H1 (cell line): ENCODE measurements around the gene MED23. TPM values are rescaled to one million over a fixed set of nuclear protein-coding genes. Genes with fewer than 3 reads are reported as not detected.

Experiments
- CTCF ChIA-PET: fragments of 300-600 bp; sonication (Branson Sonifier 250); formaldehyde crosslinking; loops from one replicate; lab custom pipeline; 2021; ENCODE audit not compliant: partially characterized antibody; lab: Charles Lee
- POLR2A ChIA-PET: fragments of 300-600 bp; sonication (Branson Sonifier 250); formaldehyde crosslinking; loops from one replicate; lab custom pipeline; 2021; ENCODE audit warnings: inconsistent platforms; ENCODE audit not compliant: partially characterized antibody; lab: Charles Lee
- DNase-seq, 2 experiments: peaks; one replicate each; pipeline versions ENCODE4 v3.0.0 to v3.0.0-alpha.2; 2010 to 2022; ENCODE audit warnings: low spot score in 2 of 2, low read depth in 1 of 2, mixed read lengths in 1 of 2
- FAIRE-seq: peaks from 2 replicates; lab custom pipeline; 2011; peaks lifted over from hg19 to GRCh38; lab: Jason Lieb, UNC
- H2AFZ ChIP-seq: 2 replicates; pipeline ENCODE4 v1.8.1; 2012; ENCODE audit warnings: low read length, inconsistent platforms
- H2AK5ac ChIP-seq: 2 replicates; pipeline ENCODE4 v1.6.1; 2013; ENCODE audit warnings: low read depth, low read length
- H2BK120ac ChIP-seq: replicated peaks from 2 replicates; pipeline ENCODE3; 2013; ENCODE audit warnings: low read depth, low read length, inconsistent platforms
- H2BK12ac ChIP-seq: 2 replicates; pipeline ENCODE4 v1.6.1; 2013; ENCODE audit warnings: low read depth, low read length
- H2BK15ac ChIP-seq: 2 replicates; pipeline ENCODE4 v1.6.1; 2013; ENCODE audit warnings: low read length
- H2BK20ac ChIP-seq: 2 replicates; pipeline ENCODE4 v1.6.1; 2013; ENCODE audit warnings: low read length
- H2BK5ac ChIP-seq: 2 replicates; pipeline ENCODE4 v1.6.1; 2013; ENCODE audit warnings: low read depth, low read length
- H3K14ac ChIP-seq: 2 replicates; pipeline ENCODE4 v1.6.1; 2013; ENCODE audit warnings: inconsistent platforms; ENCODE audit not compliant: insufficient read length
- H3K18ac ChIP-seq: 2 replicates; pipeline ENCODE4 v1.6.1; 2013; ENCODE audit warnings: low read length; ENCODE audit errors: extremely low read depth
- H3K23ac ChIP-seq: 2 replicates; pipeline ENCODE4 v1.6.1; 2013; ENCODE audit warnings: inconsistent platforms; ENCODE audit not compliant: insufficient read length
- H3K23me2 ChIP-seq: 2 replicates; pipeline ENCODE4 v1.6.1; 2013; ENCODE audit warnings: low read depth, low read length
- H3K27ac ChIP-seq: 2 replicates; pipeline ENCODE4 v1.6.1; 2011; ENCODE audit warnings: low read depth, low read length, inconsistent platforms
- H3K27me3 ChIP-seq, 4 experiments: replicated peaks in 1 of 4; 1 replicate in 1 of 4; 2 replicates in 3 of 4; pipeline versions ENCODE4 v1.6.1 to v1.8.1; 2011 to 2013; ENCODE audit warnings: low read length in 3 of 4, mild to moderate bottlenecking in 3 of 4, inconsistent platforms in 2 of 4, mixed read lengths in 2 of 4, moderate library complexity in 1 of 4; ENCODE audit not compliant: control insufficient read depth in 3 of 4, insufficient read depth in 3 of 4; ENCODE audit errors: extremely low read depth in 1 of 4
- H3K36me3 ChIP-seq, 4 experiments: 2 replicates each; pipeline versions ENCODE4 v1.6.1 to v1.8.1; 2011 to 2013; ENCODE audit warnings: mild to moderate bottlenecking in 4 of 4, low read length in 3 of 4, moderate library complexity in 2 of 4, control low read depth in 1 of 4, inconsistent platforms in 1 of 4; ENCODE audit not compliant: insufficient read depth in 4 of 4, control insufficient read depth in 2 of 4
- H3K4ac ChIP-seq: replicated peaks from 2 replicates; pipeline ENCODE3; 2013; ENCODE audit warnings: low read length, low read depth, mixed read lengths, inconsistent platforms; ENCODE audit not compliant: insufficient read length
- H3K4me1 ChIP-seq, 4 experiments: replicated peaks in 1 of 4; 1 replicate in 1 of 4; 2 replicates in 3 of 4; pipeline versions ENCODE4 v1.6.1 to v1.8.1; 2011 to 2013; ENCODE audit warnings: low read length in 3 of 4, inconsistent platforms in 2 of 4, mixed read lengths in 1 of 4; ENCODE audit not compliant: insufficient read depth in 4 of 4, control insufficient read depth in 3 of 4
- H3K4me2 ChIP-seq, 2 experiments: 2 replicates each; pipeline versions ENCODE4 v1.6.1 to v1.8.1; 2011 to 2013; ENCODE audit warnings: low read depth in 2 of 2, low read length in 2 of 2, control low read depth in 1 of 2, inconsistent platforms in 1 of 2, mild to moderate bottlenecking in 1 of 2; ENCODE audit not compliant: insufficient read depth in 1 of 2
- H3K4me3 ChIP-seq, 4 experiments: fragments of 200-600, 300-600 bp in 1 of 4; sonication (generic), shearing (Covaris generic), sonication (Bioruptor Twin) in 1 of 4; 2 replicates each; pipeline versions ENCODE4 v1.5.1 to v1.8.1; 2011 to 2016; ENCODE audit warnings: low read length in 4 of 4, low read depth in 3 of 4, control low read depth in 2 of 4, inconsistent platforms in 2 of 4, mild to moderate bottlenecking in 2 of 4, mixed read lengths in 1 of 4, moderate library complexity in 1 of 4; ENCODE audit not compliant: insufficient read depth in 2 of 4; ENCODE audit errors: extremely low read depth in 1 of 4
- H3K56ac ChIP-seq: replicated peaks from 2 replicates; pipeline ENCODE3; 2013; ENCODE audit warnings: low read depth, mild to moderate bottlenecking, mixed read lengths, low read length, inconsistent platforms; ENCODE audit not compliant: insufficient read length
- H3K79me1 ChIP-seq: 2 replicates; pipeline ENCODE4 v1.6.1; 2013; ENCODE audit warnings: low read depth, low read length, control low read depth
- H3K79me2 ChIP-seq, 2 experiments: 2 replicates each; pipeline versions ENCODE4 v1.6.1 to v1.8.1; 2012 to 2013; ENCODE audit warnings: low read length in 2 of 2, mild to moderate bottlenecking in 2 of 2, inconsistent platforms in 1 of 2; ENCODE audit not compliant: insufficient read depth in 2 of 2, control insufficient read depth in 1 of 2
- H3K9ac ChIP-seq, 4 experiments: replicated peaks in 1 of 4; 1 replicate in 1 of 4; 2 replicates in 3 of 4; pipeline versions ENCODE4 v1.6.1 to v1.8.1; 2011 to 2013; ENCODE audit warnings: low read depth in 3 of 4, low read length in 3 of 4, control low read depth in 2 of 4, mild to moderate bottlenecking in 2 of 4, moderate library complexity in 2 of 4, inconsistent platforms in 1 of 4; ENCODE audit errors: extremely low read depth in 1 of 4
- H3K9me3 ChIP-seq, 2 experiments: 2 replicates each; pipeline versions ENCODE4 v1.6.1 to v1.8.1; 2012 to 2013; ENCODE audit warnings: mild to moderate bottlenecking in 2 of 2, moderate library complexity in 2 of 2, control low read depth in 1 of 2, inconsistent platforms in 1 of 2, low read depth in 1 of 2, low read length in 1 of 2, mixed read lengths in 1 of 2; ENCODE audit not compliant: insufficient read depth in 2 of 2
- H4K20me1 ChIP-seq, 2 experiments: replicated peaks in 1 of 2; 2 replicates each; pipeline versions ENCODE3 to v1.8.1; 2011 to 2013; ENCODE audit warnings: inconsistent platforms in 2 of 2, low read length in 2 of 2, mild to moderate bottlenecking in 1 of 2; ENCODE audit not compliant: insufficient read depth in 2 of 2, control insufficient read depth in 1 of 2
- H4K5ac ChIP-seq: 2 replicates; pipeline ENCODE4 v1.6.1; 2013; ENCODE audit warnings: low read length, low read depth, mixed read lengths, inconsistent platforms; ENCODE audit not compliant: insufficient read length
- H4K8ac ChIP-seq: 2 replicates; pipeline ENCODE4 v1.8.0; 2013; ENCODE audit warnings: mild to moderate bottlenecking, moderate library complexity, low read length, inconsistent platforms; ENCODE audit not compliant: insufficient read depth; ENCODE audit errors: extremely low read depth
- H4K91ac ChIP-seq: replicated peaks from 2 replicates; pipeline ENCODE3; 2013; ENCODE audit warnings: low read length, mixed read lengths, inconsistent platforms; ENCODE audit not compliant: insufficient read length
- CTBP2 ChIP-seq: IDR thresholded peaks from 2 replicates; pipeline ENCODE4 v1.7.0; 2011; ENCODE audit warnings: borderline replicate concordance, mild to moderate bottlenecking, moderate library complexity, mixed read lengths, low read length; ENCODE audit not compliant: insufficient read depth, insufficient read length
- FOSL1 ChIP-seq: IDR thresholded peaks from 2 replicates; pipeline ENCODE4 v1.6.1; 2011; ENCODE audit warnings: mild to moderate bottlenecking, low read depth, low read length, moderate library complexity; ENCODE audit not compliant: insufficient read depth
- GABPA ChIP-seq: IDR thresholded peaks from 2 replicates; pipeline ENCODE4 v1.6.1; 2011; ENCODE audit warnings: mild to moderate bottlenecking, low read length, moderate library complexity, borderline replicate concordance; ENCODE audit not compliant: insufficient read depth
- GTF2F1 ChIP-seq: IDR thresholded peaks from 2 replicates; pipeline ENCODE4 v1.6.1; 2012; ENCODE audit warnings: low read depth, low read length, improper control_type of control experiment, borderline replicate concordance
- SP1 ChIP-seq: IDR thresholded peaks from 2 replicates; pipeline ENCODE4 v1.6.1; 2011; ENCODE audit warnings: low read depth, low read length
- WGBS, 2 experiments: shearing (Covaris generic) in 1 of 2; methylation state at CpG; one replicate each; pipeline versions ENCODE4 v1.1.6 to v1.1.7; 2013 to 2015; ENCODE audit warnings: low lambda C conversion rate in 2 of 2, mixed read lengths in 2 of 2, inconsistent platforms in 1 of 2, low coverage in 1 of 2, missing lambda C conversion rate in 1 of 2; ENCODE audit not compliant: insufficient replicate concordance in 2 of 2, insufficient coverage in 1 of 2, insufficient read length in 1 of 2; ENCODE audit errors: extremely low coverage in 1 of 2, missing lambda C conversion rate in 1 of 2; 5-methylcytosine and 5-hydroxymethylcytosine counted together
- polyA plus RNA-seq, 7 experiments: library from polyadenylated mRNA; depleted of rRNA in 3 of 7; stranded (reverse) in 5 of 7; unstranded in 2 of 7; fragments of >200 nt in 5 of 7; fragments of 200-250 nt in 2 of 7; gene quantifications; 1 replicate in 5 of 7; 2 replicates in 1 of 7; 4 replicates in 1 of 7; pipeline versions ENCODE4 v1.2.1 to v1.2.3, GENCODE V29; 2011 to 2013; ENCODE audit warnings: missing spikeins in 2 of 7, mixed read lengths in 2 of 7
- total RNA-seq: library from RNA; stranded (reverse); fragmentation: NEBNext Ultra II Directional; extraction: Animal tissue kit (Norgen Biotek cat#: 25700); gene quantifications from 2 replicates; pipeline ENCODE4 v1.2.1, GENCODE V29; 2021

MED23 gene
- total and polyA plus RNA-seq, 2 of the 8 experiments (the other 6 are each of a cell fraction or from before 2014, with no cell fraction given) = 10.5 to 13.0 TPM

DNA sequence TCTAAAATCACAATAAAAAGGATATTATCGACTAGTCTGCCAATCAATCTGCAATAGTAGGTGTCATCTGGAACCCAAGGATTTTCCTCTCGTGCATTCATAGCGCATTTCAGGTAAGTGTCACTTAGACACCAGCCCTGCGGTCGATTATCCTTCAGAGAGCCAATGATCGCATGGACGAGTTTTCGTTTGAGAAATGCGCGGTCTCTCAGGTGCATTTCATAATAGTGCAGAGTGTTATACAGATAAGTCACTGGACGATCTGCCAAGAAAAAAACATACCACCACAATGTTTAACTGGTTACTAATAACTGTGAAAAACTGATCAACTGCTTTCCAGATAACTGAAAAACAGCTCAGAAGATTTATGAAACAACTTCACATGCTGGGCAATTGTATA lies 34.0 kb downstream of the MED23 start:
- H3K79me2 ChIP-seq = no peaks in the 10 kb centered on the region
- H3K18ac ChIP-seq = no peak overlapping the region
- H3K4me2 ChIP-seq = no peak overlapping the region
- H3K9ac ChIP-seq = no peak overlapping the region
- no peaks in the 10 kb centered on the region for H3K79me1 ChIP-seq
- no peaks in the 10 kb centered on the region for H3K27me3 ChIP-seq
- ChIA-PET POLR2A (no interaction called here), CTCF (interaction anchor here (0.8 to 1.5 kb wide), 3 partner anchors 9 to 75 kb away, joined by 3 read pairs; partner anchors contain the start of gene MED23)
- FAIRE-seq (no peak), DNase-seq (no peak)
- H4K91ac ChIP-seq = no peak overlapping the region
- no peaks in the 10 kb centered on the region for H3K9me3 ChIP-seq
- no peak overlapping the region for H2BK15ac ChIP-seq
- H2BK12ac ChIP-seq = no peak overlapping the region
- WGBS, 2 experiments = 93% methylated on average over 11 of the region's 11 CpGs; no CpG with 5 or more reads in 1 of the 2 experiments
- no peak overlapping the region for H4K8ac ChIP-seq
- H3K56ac ChIP-seq = no peak overlapping the region
- H2BK5ac ChIP-seq = no peak overlapping the region
- no peak overlapping the region for H4K5ac ChIP-seq
- no peak overlapping the region for H3K4me3 ChIP-seq
- no peaks in the 10 kb centered on the region for H3K23me2 ChIP-seq
- no peaks in the 10 kb centered on the region for H3K4me1 ChIP-seq
- no peak overlapping the region for H2AFZ ChIP-seq
- no peak overlapping the region for H2BK20ac ChIP-seq
- no peak overlapping the region for H3K4ac ChIP-seq
- H2BK120ac ChIP-seq = no peak overlapping the region
- no peak overlapping the region for H3K27ac ChIP-seq
- no peak overlapping the region for H2AK5ac ChIP-seq
- TF ChIP-seq CTBP2 (no peak), FOSL1 (no peak), GTF2F1 (no peak), SP1 (no peak), GABPA (no peak)
- H4K20me1 ChIP-seq = no peaks in the 10 kb centered on the region
- H3K36me3 ChIP-seq = peaks cover 3 to 57% (median 33%) of the 10 kb centered on the region in 4 experiments; a peak in 7 of 8 replicates
- no peak overlapping the region for H3K23ac ChIP-seq
- no peak overlapping the region for H3K14ac ChIP-seq
